ENCODE results near the gene TMEM37. TPM values are rescaled to one million over a fixed set of nuclear protein-coding genes. Genes with fewer than 3 reads are reported as not detected.

The TMEM37 gene, protein sequence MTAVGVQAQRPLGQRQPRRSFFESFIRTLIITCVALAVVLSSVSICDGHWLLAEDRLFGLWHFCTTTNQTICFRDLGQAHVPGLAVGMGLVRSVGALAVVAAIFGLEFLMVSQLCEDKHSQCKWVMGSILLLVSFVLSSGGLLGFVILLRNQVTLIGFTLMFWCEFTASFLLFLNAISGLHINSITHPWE
- total RNA-seq (not detected), total RNA-seq (0 to 0.77 (median 0.05) reads per million in 172 experiments)
- 0.18 TPM for polyA plus RNA-seq (2013, experiment 1 of 2)
- 0.22 TPM for polyA plus RNA-seq (2013, experiment 2 of 2)

DNA sequence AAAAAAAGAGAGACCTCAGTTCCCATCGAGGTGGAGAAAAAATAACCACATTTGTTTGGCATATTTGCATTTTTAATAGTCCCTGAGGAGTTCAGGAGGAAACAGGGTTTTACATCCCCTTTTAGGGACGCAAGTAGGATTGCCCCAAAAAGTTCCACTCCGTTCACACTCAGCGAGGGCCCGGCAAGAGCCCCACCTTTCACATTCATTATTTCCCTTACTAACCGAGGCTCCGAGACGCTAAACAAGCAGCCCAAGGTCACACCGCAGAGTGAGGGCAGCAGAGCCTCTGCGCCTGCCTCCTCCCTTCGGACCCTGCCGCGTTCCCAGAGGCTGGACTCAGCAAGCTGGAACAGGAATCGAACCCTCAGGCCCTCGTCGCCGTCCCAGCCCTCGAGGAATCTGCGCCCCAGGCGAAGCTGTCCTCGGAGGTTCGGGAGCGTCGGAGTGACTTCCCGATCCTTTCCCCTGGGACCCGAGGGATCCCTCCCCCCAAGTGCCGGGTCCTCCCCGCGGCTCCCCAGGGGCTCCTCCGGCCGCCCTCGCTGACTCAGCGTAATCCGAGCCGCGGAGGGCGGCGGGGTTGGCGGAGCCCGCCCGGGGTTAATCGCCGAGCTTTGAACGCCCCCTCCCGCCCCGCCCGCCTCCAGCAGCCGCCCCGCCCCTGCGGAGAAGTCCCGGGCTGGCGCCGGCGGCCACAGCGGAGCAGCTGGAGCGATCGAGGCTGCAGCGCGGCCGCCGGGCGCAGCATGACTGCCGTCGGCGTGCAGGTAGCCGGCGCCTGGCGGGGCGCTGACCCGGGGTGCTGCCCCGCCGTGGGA lies at the start of gene TMEM37:
Gene TMEM37 (plus strand): TSS at position 700 of the 821 bp plus-strand sequence. CDS start 50 bp downstream, at position 750.
- peaks cover 37 to 42% of the 10 kb centered on the region in 2 experiments for H3K27me3 ChIP-seq (ENCODE audit: control insufficient read depth in 1 of 2, insufficient read depth in 2 of 2, low read length in 2 of 2)
- intact Hi-C loops (cut with DNase I, micrococcal nuclease), result no loop called here
- H3K36me3 ChIP-seq (ENCODE audit: insufficient read depth, low read length), result no peaks in the 10 kb centered on the region
- ATAC-seq (ENCODE audit: poor library complexity) (no peak), DNase-seq (peak in 2 of 14 experiments; percentile 18 to 27)
- Mint-ChIP-seq H3K9me3 (no peaks in the 10 kb centered on the region), H3K4me1 (ENCODE audit: low read depth) (peaks cover 7% of the 10 kb centered on the region), H3K4me3 (peak within 1 kb of the TSS; percentile 66), H3K27me3 (peaks cover 87% of the 10 kb centered on the region), H3K27ac (no peak within 1 kb of the TSS), H3K36me3 (ENCODE audit: low read depth) (no peaks in the 10 kb centered on the region)
- TF ChIP-seq, protein P1, sequence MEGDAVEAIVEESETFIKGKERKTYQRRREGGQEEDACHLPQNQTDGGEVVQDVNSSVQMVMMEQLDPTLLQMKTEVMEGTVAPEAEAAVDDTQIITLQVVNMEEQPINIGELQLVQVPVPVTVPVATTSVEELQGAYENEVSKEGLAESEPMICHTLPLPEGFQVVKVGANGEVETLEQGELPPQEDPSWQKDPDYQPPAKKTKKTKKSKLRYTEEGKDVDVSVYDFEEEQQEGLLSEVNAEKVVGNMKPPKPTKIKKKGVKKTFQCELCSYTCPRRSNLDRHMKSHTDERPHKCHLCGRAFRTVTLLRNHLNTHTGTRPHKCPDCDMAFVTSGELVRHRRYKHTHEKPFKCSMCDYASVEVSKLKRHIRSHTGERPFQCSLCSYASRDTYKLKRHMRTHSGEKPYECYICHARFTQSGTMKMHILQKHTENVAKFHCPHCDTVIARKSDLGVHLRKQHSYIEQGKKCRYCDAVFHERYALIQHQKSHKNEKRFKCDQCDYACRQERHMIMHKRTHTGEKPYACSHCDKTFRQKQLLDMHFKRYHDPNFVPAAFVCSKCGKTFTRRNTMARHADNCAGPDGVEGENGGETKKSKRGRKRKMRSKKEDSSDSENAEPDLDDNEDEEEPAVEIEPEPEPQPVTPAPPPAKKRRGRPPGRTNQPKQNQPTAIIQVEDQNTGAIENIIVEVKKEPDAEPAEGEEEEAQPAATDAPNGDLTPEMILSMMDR (IDR thresholded peaks at IDR 0.05), result no peak
- peaks cover 0 to 12% of the 10 kb centered on the region in 2 experiments for H3K9me3 ChIP-seq (ENCODE audit: control insufficient read depth in 1 of 2, insufficient read depth in 1 of 2, low read length in 2 of 2)
- H3K27ac ChIP-seq (ENCODE audit: low read depth in 1 of 2, low read length in 2 of 2), result no peak within 1 kb of the TSS
- peaks cover 8% of the 10 kb centered on the region for H3K4me1 ChIP-seq (ENCODE audit: insufficient read depth, low read length)
- POLR2A ChIA-PET, result no interaction called here
- H3K4me3 ChIP-seq (ENCODE audit: low read length), result peak within 1 kb of the TSS; percentile 12
- CTCF ChIA-PET, result no interaction called here

DNA sequence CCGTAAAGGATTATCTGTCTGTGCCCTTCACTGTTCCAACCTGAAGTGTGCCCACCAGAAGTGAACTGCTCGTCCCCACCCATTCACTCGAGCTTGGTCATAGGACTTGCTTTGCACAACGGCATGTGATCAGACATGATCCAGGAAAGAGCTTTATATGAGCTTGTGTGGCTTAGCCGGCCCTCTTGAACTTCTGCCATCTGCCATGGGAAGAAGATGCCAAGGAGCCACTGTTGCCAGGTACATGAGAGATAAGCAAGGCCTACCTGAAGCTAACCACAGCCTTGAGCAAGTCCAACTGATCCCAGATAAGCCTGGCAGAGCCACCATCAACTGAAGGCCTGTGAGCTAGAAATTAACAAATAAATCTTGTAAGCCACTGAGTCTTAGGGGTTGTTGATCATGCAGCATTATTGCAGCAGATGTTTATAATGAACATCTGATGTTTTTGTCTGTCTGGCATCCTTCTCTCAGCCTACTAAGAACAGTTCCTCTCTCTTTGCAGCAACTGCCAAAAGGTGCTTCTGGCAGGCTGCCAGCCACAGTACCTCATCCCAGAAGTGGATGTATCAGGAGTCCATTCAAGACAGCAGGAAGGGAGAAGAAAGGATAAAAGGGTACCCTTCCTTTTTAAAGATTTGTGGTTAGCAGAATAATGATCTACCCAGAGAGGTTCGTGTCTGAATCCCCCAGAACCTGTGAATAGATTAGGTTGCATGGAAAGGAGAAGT lies 48.1 kb upstream of the TMEM37 start:
- H3K9me3 ChIP-seq (ENCODE audit: control insufficient read depth in 1 of 2, insufficient read depth in 1 of 2, low read length in 2 of 2), result peaks cover 0 to 4% of the 10 kb centered on the region in 2 experiments
- Mint-ChIP-seq H3K36me3 (ENCODE audit: low read depth) (no peaks in the 10 kb centered on the region), H3K4me1 (ENCODE audit: low read depth) (no peaks in the 10 kb centered on the region), H3K9me3 (no peaks in the 10 kb centered on the region), H3K27me3 (peaks cover 10% of the 10 kb centered on the region), H3K4me3 (no peak overlapping the region), H3K27ac (no peak overlapping the region)
- ChIA-PET POLR2A (no interaction called here), CTCF (no interaction called here)
- ATAC-seq (ENCODE audit: poor library complexity) (no peak), DNase-seq (no peak)
- intact Hi-C loops (cut with DNase I, micrococcal nuclease), result no loop called here
- peaks cover 3 to 4% of the 10 kb centered on the region in 2 experiments for H3K27me3 ChIP-seq (ENCODE audit: control insufficient read depth in 1 of 2, insufficient read depth in 2 of 2, low read length in 2 of 2)
- TF ChIP-seq, protein P1 (IDR thresholded peaks at IDR 0.05), result no peak
- H3K4me1 ChIP-seq (ENCODE audit: insufficient read depth, low read length), result no peaks in the 10 kb centered on the region
- H3K36me3 ChIP-seq (ENCODE audit: insufficient read depth, low read length), result no peaks in the 10 kb centered on the region
- H3K27ac ChIP-seq (ENCODE audit: low read depth in 1 of 2, low read length in 2 of 2), result no peak overlapping the region
- no peak overlapping the region for H3K4me3 ChIP-seq (ENCODE audit: low read length)

DNA sequence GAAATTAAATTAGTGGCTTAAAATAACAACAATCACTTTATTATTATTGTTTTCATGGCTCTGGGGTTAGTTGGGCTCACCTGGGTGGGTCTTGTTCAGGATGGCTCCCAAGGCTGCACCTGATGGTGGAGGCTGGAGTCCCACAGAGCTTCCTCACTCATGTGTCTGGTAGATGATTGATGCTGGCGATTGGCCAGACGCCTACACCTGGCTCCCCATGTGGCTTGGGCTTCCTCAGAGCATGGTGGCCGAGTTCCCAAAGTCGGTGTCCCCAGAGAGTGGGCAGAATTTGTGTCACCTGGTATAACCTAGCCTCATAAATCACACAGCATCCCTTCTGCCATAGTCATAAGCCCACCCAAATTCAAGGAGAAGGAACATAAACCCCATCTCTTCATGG lies 46.7 kb upstream of the TMEM37 start:
- no peak overlapping the region for H3K27ac Mint-ChIP-seq
- no peaks in the 10 kb centered on the region for H3K9me3 Mint-ChIP-seq
- TF ChIP-seq, protein P1 (IDR thresholded peaks at IDR 0.05), result no peak
- H3K9me3 ChIP-seq (ENCODE audit: control insufficient read depth in 1 of 2, insufficient read depth in 1 of 2, low read length in 2 of 2), result peaks cover 0 to 4% of the 10 kb centered on the region in 2 experiments
- CTCF ChIA-PET, result no interaction called here
- no peak for ATAC-seq (ENCODE audit: poor library complexity)
- intact Hi-C loops (cut with DNase I, micrococcal nuclease), result no loop called here
- POLR2A ChIA-PET, result no interaction called here
- H3K27ac ChIP-seq (ENCODE audit: low read depth in 1 of 2, low read length in 2 of 2), result no peak overlapping the region
- no peaks in the 10 kb centered on the region for H3K36me3 Mint-ChIP-seq (ENCODE audit: low read depth)
- H3K4me1 Mint-ChIP-seq (ENCODE audit: low read depth), result no peaks in the 10 kb centered on the region
- H3K36me3 ChIP-seq (ENCODE audit: insufficient read depth, low read length), result no peaks in the 10 kb centered on the region
- peaks cover 3 to 4% of the 10 kb centered on the region in 2 experiments for H3K27me3 ChIP-seq (ENCODE audit: control insufficient read depth in 1 of 2, insufficient read depth in 2 of 2, low read length in 2 of 2)
- H3K27me3 Mint-ChIP-seq, result peaks cover 10% of the 10 kb centered on the region
- H3K4me3 Mint-ChIP-seq, result no peak overlapping the region
- no peak overlapping the region for H3K4me3 ChIP-seq (ENCODE audit: low read length)
- DNase-seq, result no peak
- no peaks in the 10 kb centered on the region for H3K4me1 ChIP-seq (ENCODE audit: insufficient read depth, low read length)
